HL-60/S4 (cell line): Measurements from ENCODE around the gene SPINT2.

Experiments
- in situ Hi-C: fragments of 300-500 bp; cut with MboI; formaldehyde crosslinking; loops from 2 replicates; pipeline ENCODE4 v1.14.3; 2022; ENCODE audit warnings: low sequenced_read_pairs

The SPINT2 gene

GRCh38 chr19:38290631-38291147 lies 26.3 kb downstream of the SPINT2 start:
- in situ Hi-C loops: no loop called here

DNA sequence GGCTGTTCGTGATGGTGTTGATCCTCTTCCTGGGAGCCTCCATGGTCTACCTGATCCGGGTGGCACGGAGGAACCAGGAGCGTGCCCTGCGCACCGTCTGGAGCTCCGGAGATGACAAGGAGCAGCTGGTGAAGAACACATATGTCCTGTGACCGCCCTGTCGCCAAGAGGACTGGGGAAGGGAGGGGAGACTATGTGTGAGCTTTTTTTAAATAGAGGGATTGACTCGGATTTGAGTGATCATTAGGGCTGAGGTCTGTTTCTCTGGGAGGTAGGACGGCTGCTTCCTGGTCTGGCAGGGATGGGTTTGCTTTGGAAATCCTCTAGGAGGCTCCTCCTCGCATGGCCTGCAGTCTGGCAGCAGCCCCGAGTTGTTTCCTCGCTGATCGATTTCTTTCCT lies 27.5 kb downstream of the SPINT2 start:
- in situ Hi-C loops: no loop called here

DNA sequence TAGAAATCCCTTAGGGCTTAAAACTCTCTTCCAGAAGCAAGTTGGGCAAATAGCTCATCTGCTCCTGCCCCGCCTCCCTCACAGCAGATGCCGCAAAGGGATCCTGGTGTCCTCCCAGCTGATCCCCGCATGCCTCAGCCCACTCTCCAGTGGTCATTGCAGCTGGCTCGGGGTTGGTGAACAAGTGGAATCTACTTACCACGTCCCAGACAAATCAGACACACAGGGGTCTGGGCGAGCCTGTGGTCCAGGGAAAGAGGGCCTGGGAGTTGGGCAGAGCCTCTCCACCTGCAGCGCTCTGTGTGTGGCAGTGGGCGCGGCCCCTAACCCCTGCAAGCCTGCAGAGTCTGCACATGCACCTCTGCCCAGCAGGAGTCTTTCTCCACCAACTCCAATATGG lies 28.9 kb downstream of the SPINT2 start:
- in situ Hi-C loops: no loop called here

DNA sequence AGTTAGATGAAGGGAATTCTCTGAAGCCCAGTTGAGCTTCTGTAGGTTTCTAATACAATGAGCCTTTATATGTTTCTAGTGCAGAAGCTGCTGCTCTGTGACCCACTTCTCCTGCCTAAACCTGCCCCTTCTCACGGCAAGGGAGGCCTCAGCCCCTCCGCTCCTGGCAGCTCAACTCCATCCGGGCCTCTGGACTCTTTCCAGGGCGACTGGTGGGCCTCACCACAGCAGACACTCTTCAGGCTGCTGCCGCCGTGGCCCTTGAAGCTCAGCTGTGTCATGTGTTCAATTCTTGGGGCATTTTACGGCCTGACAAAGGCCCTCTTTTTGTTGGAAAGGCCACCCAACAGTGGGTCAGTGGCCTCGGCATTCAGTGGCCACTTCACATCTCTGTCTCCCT lies 29.7 kb downstream of the SPINT2 start:
- in situ Hi-C loops: no loop called here

DNA sequence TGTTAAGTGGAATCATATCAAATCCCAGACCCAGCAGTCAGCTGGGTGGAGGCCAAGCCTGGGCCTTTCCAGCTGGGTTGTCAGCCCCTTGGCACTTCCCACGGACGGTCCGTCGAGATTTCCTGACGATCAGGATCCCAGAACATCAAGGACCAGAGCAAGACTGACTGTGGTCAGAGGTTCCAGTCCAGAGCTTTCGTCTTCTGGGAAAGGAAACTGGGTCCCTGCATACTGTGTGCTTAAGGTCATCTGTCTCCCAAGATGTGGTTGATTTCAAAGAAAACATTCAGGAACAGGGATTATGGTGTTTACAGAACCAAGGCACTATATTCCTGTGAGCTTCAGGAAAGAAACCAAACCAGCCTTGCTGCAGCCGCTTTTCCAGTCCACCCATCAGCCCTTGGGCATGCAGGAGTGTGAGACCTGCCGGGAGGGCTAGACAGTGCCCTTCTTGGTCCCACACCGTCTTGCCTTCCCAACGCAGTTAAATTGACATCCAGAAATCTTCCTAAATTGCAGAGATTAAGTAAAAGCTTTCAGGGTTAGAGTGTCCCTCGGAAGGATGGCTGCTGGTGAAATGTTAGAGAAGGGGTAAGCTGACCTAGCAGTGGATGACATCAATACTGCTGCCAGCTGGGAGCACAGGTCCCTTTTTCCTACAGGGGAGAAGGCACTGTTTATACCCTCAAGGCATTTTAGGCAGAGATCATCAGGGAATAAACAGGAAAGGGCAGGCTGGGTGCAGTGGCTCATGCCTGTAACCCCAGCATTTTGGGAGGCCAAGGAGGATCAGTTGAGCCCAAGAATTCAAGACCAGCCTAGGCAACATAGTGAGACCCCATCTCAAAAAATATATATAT lies 34.7 kb downstream of the SPINT2 start:
- in situ Hi-C loops: no loop called here

DNA sequence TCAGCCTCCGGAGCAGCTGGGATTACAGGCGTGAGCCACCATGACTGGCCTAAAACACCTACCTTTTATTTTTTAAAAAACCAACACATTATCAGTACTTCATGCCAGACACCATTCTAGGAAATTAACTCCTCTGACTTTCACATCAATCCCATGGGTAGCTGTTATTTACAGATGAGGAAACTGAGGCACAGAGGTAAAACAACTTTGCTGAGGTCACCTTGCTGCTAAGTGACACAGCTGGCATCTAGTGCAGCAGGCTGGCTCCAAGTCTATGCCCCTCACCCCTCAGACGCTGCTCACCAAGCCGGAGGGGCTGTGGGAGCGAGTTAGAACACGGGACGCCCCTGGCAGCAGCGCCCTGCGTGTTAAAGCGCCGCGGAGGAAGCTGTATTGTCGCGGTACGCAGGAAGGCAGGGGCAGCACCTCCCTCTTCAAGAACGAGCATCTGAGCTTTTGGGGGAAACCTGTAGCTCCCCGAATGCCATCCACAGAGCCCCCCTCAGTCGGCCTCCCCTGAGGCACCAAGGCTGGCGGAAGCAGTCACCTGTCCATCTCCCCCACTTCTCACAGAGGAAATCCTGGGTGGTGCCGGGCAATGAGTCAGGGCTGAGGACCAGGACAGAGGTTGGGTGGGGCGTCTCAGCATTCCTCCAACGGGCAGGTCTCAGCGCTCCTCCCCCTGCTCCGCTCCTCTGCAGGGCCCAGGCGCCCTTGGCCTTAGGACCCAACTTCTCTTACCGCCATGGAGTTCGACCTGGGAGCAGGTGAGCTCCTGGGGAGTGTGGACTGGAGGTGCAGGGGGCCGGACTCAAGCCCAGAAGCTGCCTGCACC lies 39.4 kb downstream of the SPINT2 start, which contains the start of gene C19orf33:
TSS of gene C19orf33 (plus strand) at position 735 of the 835 bp plus-strand sequence. CDS start at position 746, 11 bp downstream.
- in situ Hi-C loops: no loop called here

DNA sequence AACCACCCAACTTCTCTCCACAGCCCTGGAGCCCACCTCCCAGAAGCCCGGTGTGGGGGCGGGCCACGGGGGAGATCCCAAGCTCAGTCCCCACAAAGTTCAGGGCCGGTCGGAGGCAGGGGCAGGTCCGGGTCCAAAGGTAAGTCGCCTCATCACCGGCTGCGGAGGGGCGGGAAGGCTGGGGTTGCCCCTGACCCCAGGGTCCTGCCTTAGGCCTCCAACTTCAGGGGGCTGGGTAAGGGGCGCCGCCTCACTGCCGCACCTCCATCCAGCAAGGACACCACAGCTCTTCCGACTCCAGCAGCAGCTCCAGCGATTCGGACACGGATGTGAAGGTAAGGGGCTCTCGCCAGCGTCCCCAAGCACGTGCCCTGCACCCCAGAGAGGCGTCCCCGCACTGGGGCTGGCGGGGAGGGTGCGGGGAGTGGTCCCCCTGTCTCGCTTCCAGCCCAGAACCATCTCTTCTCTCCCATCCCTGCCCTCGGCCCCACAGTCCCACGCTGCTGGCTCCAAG lies 40.0 kb downstream of the SPINT2 start:
- in situ Hi-C loops: no loop called here

GRCh38 chr19:38304866-38305429 lies 40.6 kb downstream of the SPINT2 start:
- in situ Hi-C loops: no loop called here

DNA sequence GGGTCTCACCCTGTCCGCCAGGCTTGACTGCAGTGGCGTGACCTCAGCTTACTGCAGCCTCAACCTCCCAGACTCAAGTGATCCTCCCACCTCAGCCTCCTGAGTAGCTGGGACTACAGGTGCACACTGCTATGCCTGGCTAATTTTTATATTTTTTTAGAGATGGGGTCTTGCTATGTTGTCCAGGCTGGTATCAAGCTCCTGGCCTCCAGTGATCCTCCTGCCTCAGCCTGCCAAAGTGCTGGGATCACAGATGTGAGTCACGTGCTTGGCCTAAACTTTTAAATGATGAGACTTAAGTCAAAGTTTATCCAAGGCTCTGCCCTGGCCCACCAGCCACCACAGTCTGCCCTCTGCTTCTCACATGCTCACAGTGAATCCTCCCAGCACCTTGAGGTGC lies 41.9 kb downstream of the SPINT2 start:
- in situ Hi-C loops: no loop called here

DNA sequence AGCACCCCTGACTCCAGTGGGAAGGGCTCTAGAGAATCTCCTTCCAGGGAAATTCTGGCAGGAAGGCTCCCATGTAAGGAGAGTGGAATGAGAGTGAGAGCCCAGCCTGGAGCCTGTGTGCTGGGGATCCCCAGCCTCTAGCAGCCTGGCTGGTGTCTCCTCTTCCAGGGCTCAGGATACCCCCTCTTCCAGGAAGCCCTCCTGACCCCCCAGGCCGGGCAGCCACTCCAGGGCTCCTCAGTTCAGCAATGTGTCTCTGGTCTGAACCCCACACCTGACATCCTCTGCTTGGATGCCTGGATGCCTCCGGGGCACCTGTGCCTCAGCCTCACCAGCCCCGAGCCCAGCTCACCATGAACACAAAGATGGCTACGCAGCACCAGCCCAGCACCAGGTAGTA lies 42.7 kb downstream of the SPINT2 start:
- in situ Hi-C loops: no loop called here

DNA sequence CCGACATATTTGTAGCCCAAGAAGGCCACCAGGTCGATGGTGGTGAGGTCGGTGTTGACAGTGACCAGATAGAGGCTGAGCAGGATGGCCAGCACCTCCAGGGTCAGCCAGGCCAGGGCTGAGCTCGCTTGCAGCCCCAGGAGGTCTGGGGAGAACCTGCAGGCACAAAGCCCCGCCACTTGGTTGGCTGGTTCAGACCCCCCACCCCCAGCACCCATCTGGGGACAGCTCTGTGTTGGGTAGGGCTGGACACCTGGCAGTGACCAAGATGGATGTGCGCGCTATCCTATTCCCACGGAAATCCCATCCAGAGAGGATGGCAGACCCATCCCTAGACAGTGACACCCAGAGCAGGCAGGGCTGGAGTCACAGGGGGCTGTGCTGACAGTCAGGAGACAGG lies 43.2 kb downstream of the SPINT2 start:
- in situ Hi-C loops: no loop called here

DNA sequence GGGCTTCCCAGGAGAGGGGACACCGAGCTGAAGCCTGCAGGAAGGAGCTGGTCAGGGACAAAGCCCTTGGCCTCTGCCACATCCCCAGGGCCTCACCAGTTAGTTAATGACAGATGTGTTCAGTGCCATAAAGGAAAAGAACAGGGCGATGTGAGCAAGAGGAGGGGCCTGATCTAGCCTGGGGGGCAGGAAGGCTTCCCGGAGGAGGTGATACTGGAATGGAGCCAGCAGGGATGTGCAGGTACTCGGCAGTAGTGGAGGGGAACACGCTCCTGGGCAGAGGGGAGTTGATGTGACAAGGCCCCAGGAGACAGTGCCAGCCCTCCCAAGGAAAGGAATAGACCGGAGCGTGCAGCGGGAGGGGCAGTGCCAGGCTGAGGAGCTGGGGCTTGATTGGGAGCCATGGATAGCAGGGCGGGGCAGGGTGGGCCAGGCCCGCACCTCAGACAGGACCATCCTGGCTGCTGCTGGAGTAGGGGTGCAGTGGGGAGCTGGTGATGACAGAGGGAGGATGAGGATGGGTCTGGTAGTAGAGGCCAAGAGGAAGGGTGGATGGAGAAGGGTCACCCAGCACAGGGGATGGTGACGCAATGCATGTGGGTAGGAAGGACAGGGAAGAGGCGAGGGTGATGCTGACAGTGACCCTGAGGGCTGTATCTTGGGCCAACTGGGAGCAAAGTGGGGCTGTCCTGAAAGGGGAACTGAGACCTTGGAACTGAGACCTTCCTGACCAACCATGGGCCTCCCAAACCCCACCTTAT lies 43.8 kb downstream of the SPINT2 start:
- in situ Hi-C loops: no loop called here

DNA sequence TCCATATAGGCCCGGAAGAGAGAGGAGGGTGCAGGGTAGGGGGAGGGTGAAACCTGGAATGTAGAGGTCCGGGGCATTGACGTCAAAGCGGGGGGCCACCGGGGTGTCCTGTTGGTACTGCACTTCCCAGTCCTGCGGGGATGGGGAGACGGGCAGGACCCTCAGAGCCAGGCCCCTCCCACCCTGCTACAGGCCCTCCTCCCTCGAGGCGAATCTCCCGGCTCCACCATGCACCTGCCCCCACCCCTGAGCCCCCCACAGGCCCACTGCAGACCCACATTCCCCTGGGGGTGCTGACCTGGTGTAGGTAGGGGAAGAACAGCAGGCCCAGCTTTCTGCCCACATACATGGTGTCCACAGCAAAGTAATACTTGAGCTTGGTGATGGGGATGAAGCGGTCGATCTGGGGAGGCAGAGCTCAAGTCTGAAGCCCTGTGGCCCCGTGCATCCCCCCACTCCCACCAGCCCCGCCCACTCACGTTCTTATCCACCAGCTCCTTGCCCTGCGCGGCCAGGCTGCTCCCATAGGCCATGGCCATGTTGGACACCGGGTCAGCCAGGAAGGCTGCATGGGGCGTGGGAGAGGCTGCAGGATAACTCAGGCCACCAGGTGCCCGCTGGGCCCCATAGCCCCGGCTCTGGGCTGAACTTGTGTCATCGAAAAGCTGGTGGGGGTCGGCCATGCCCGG lies 44.7 kb downstream of the SPINT2 start:
- in situ Hi-C loops: no loop called here

- in situ Hi-C loops: no loop called here
These were observed 45.4 kb downstream of the SPINT2 start for GRCh38 chr19:38309615-38310278.

DNA sequence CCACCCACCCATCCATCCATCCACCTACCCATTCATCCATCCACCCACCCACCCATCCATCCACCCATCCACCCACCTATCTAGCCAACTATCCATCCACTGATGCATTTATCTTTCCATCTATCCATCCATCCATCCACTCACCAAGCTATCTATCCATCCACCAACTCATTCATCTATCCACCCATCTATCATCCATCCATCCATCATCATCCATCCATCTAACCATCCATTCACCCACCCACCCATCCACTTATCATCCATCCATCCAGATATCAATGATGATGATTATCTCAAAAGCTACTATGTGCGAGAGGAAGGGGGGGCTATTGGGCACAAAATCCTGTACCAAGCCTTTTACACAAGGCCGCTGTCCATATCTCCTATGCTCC lies 45.9 kb downstream of the SPINT2 start:
- in situ Hi-C loops: no loop called here

- in situ Hi-C loops: no loop called here
These were observed 46.6 kb downstream of the SPINT2 start for GRCh38 chr19:38310986-38311385.

- in situ Hi-C loops: no loop called here
These were observed 51.5 kb downstream of the SPINT2 start, which contains the start of gene YIF1B for GRCh38 chr19:38315657-38316476. TSS of gene YIF1B (minus strand) at chr19:38315947. CDS start at chr19:38315917, 30 bp downstream.

- in situ Hi-C loops: no loop called here
These were observed 52.2 kb downstream of the SPINT2 start for GRCh38 chr19:38316477-38317067.
